Liver (tissue), 9 donors: ENCODE measurements around the gene ATAD3C. TPM values are rescaled to one million over a fixed set of nuclear protein-coding genes. Genes with fewer than 3 reads are reported as not detected.
"Not testable (repeated sequence)": the region's sequence is repeated elsewhere in the genome, so short reads cannot be mapped to it uniquely, and the experiment has no call there.

Experiments
- DNase-seq: peaks from one replicate; pipeline ENCODE4 v3.0.0-alpha.2; 2017; ENCODE audit warnings: low spot score
- H3K27ac ChIP-seq, 2 donors: one replicate each; pipeline ENCODE4 v1.7.0; 2013; ENCODE audit warnings: inconsistent platforms in 2 of 2, low read length in 2 of 2, control low read depth in 1 of 2, low read depth in 1 of 2, mild to moderate bottlenecking in 1 of 2
- H3K27me3 ChIP-seq, 4 donors: one replicate each; pipeline versions ENCODE4 v1.6.1 to v1.7.0; 2013; ENCODE audit warnings: low read length in 3 of 4, inconsistent platforms in 1 of 4, mild to moderate bottlenecking in 1 of 4, moderate library complexity in 1 of 4; ENCODE audit not compliant: control insufficient read depth in 4 of 4, insufficient read depth in 4 of 4
- H3K36me3 ChIP-seq, 4 donors: one replicate each; pipeline versions ENCODE4 v1.6.1 to v1.7.0; 2013; ENCODE audit warnings: low read length in 3 of 4, mild to moderate bottlenecking in 3 of 4, low read depth in 1 of 4, moderate library complexity in 1 of 4; ENCODE audit not compliant: control insufficient read depth in 4 of 4, insufficient read depth in 3 of 4
- H3K4me1 ChIP-seq, 4 donors: one replicate each; pipeline versions ENCODE4 v1.6.1 to v1.7.0; 2013; ENCODE audit warnings: low read length in 3 of 4, mild to moderate bottlenecking in 3 of 4, moderate library complexity in 1 of 4; ENCODE audit not compliant: control insufficient read depth in 4 of 4, insufficient read depth in 4 of 4
- H3K4me3 ChIP-seq, 3 donors: one replicate each; pipeline versions ENCODE4 v1.6.1 to v1.7.0; 2013; ENCODE audit warnings: low read length in 3 of 3, control low read depth in 1 of 3, low read depth in 1 of 3, mild to moderate bottlenecking in 1 of 3
- H3K9ac ChIP-seq, 2 donors: one replicate each; pipeline ENCODE4 v1.7.0; 2013; ENCODE audit warnings: low read length in 2 of 2, mild to moderate bottlenecking in 2 of 2, moderate library complexity in 2 of 2, control low read depth in 1 of 2, low read depth in 1 of 2
- H3K9me3 ChIP-seq, 4 donors: one replicate each; pipeline versions ENCODE4 v1.6.1 to v1.7.0; 2013; ENCODE audit warnings: low read length in 3 of 4; ENCODE audit not compliant: control insufficient read depth in 4 of 4
- EGR1 ChIP-seq, 2 donors: IDR thresholded peaks; 2 replicates each; pipeline ENCODE4 v1.6.1; 2016 to 2018; ENCODE audit warnings: antibody characterized with exemption in 2 of 2, low read depth in 2 of 2
- FOXA1 ChIP-seq: IDR thresholded peaks from 2 replicates; pipeline ENCODE4 v1.6.1; 2016; ENCODE audit warnings: antibody characterized with exemption
- FOXA2 ChIP-seq: IDR thresholded peaks from 2 replicates; pipeline ENCODE4 v1.6.1; 2016; ENCODE audit warnings: antibody characterized with exemption
- HNF4A ChIP-seq, 2 donors: conservative IDR thresholded peaks; 2 replicates each; pipeline ENCODE4 v1.6.1; 2016; ENCODE audit warnings: antibody characterized with exemption in 2 of 2, mild to moderate bottlenecking in 2 of 2
- HNF4G ChIP-seq: IDR thresholded peaks from 2 replicates; pipeline ENCODE4 v1.6.1; 2016; ENCODE audit warnings: antibody characterized with exemption
- MAX ChIP-seq: IDR thresholded peaks from 2 replicates; pipeline ENCODE4 v1.6.1; 2016; ENCODE audit warnings: antibody characterized with exemption
- NR2F2 ChIP-seq: IDR thresholded peaks from 2 replicates; pipeline ENCODE4 v1.6.1; 2016; ENCODE audit warnings: antibody characterized with exemption
- RAD21 ChIP-seq, 2 donors: IDR thresholded peaks; 2 replicates each; pipeline ENCODE4 v1.6.1; 2016; ENCODE audit warnings: antibody characterized with exemption in 2 of 2, mild to moderate bottlenecking in 2 of 2
- REST ChIP-seq: IDR thresholded peaks from 2 replicates; pipeline ENCODE4 v1.6.1; 2016; ENCODE audit warnings: antibody characterized with exemption, mild to moderate bottlenecking
- RXRA ChIP-seq, 2 donors: IDR thresholded peaks; 2 replicates each; pipeline ENCODE4 v1.6.1; 2017 to 2018; ENCODE audit warnings: antibody characterized with exemption in 2 of 2, mild to moderate bottlenecking in 1 of 2
- SP1 ChIP-seq: IDR thresholded peaks from 2 replicates; pipeline ENCODE4 v1.6.1; 2018; ENCODE audit warnings: antibody characterized with exemption, mild to moderate bottlenecking
- TAF1 ChIP-seq: conservative IDR thresholded peaks from 2 replicates; pipeline ENCODE4 v1.6.1; 2016; ENCODE audit warnings: antibody characterized with exemption, mild to moderate bottlenecking
- YY1 ChIP-seq: IDR thresholded peaks from 2 replicates; pipeline ENCODE4 v1.6.1; 2016; ENCODE audit warnings: antibody characterized with exemption, mild to moderate bottlenecking
- WGBS: extraction: QIAGEN DNeasy Blood & Tissue Kit; methylation state at CpG from one replicate; pipeline ENCODE4 v1.1.7; 2013; 5-methylcytosine and 5-hydroxymethylcytosine counted together
- polyA plus RNA-seq, 2 donors: library from polyadenylated mRNA; stranded (reverse) in 1 of 2; unstranded in 1 of 2; fragments of 200-250 nt in 1 of 2; fragments of >200 nt in 1 of 2; fragmentation: Nextera tagmentation in 1 of 2; extraction: Ambion mirVana in 1 of 2; gene quantifications; one replicate each; pipeline versions ENCODE4 v1.2.1 to v1.2.3, GENCODE V29; 2013 to 2015
- total RNA-seq, 2 donors: library from RNA; depleted of rRNA; stranded (reverse); fragments of >200 nt; gene quantifications; one replicate each; pipeline ENCODE4 v1.2.3, GENCODE V29; 2014
- TF ChIP-seq, protein P1 (sequence below): fragments of 150-350 bp; IDR thresholded peaks from 2 replicates; pipeline ENCODE4 v1.5.1; 2017; ENCODE audit warnings: improper control_type of control experiment, low read depth, low read length; ENCODE audit not compliant: missing input control
- donor health status: healthy.
- donor health status: healthy.
- donor health status: healthy.
- donor health status: healthy.
- donor health status: healthy.

ATAD3C gene
- total and polyA plus RNA-seq, 4 donors = 0.19 to 4.8 (median 0.88) TPM

DNA sequence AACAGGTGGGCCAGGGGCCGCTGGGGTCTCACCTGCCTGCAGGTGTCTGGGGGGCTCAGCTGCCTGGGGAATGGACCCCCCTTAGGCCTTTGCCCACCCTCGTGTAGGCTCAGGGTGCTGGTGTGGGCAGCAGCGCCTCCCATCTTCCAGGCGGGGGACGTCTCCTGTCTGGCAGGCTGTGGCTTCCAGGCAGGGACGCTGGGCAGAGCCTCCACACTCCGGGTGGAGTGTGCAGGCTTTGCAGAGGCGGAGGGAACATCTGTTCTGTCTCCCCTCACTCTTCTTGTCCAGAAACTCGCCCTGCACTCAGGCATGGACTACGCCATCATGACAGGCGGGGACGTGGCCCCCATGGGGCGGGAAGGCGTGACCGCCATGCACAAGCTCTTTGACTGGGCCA, 6.4 kb downstream of the ATAD3C start:
- H3K4me3 ChIP-seq, H3K27ac ChIP-seq, H3K36me3 ChIP-seq, H3K27me3 ChIP-seq, H3K9ac ChIP-seq, H3K4me1 ChIP-seq, DNase-seq, H3K9me3 ChIP-seq: not testable (repeated sequence)
- 92% methylated on average over 4 of the region's 15 CpGs for WGBS

- H3K4me3 ChIP-seq, H3K27me3 ChIP-seq, H3K9ac ChIP-seq, H3K27ac ChIP-seq, H3K36me3 ChIP-seq, H3K9me3 ChIP-seq, H3K4me1 ChIP-seq, DNase-seq: not testable (repeated sequence)
- WGBS = 59% methylated on average over 18 of the region's 22 CpGs
- TF ChIP-seq SP1 (peak; percentile 31), NR2F2 (peak; percentile 49), HNF4A (conservative IDR thresholded peaks at IDR 0.05) (peak; percentile 47 to 70), RXRA (IDR thresholded peaks at IDR 0.05) (peak in 1 of 2 donors; percentile 64)
These were observed 7.3 kb downstream of the ATAD3C start for GRCh38 chr1:1456683-1457255.

- DNase-seq = not testable (repeated sequence)
These were observed 9.7 kb downstream of the ATAD3C start for GRCh38 chr1:1459156-1459555.

DNA sequence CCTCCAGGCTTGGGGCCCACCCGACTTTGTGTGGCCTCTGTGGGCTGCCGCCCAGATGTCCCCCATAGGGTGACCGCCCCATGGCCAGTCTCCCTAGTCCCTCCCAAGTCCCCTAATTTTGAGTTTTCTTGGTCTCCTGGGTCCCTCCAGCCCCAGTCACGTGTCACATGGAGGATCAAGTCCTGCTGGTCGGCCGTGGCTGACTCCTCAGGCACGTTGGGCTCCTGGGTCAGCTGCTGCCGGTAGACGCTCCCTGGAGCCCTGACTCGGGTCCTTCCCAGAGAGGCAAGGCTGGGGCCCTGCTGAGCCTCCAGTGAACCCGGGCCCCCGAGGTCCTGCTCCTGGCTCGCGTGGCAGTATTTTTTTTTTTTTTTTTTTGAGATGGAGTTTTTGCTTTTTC, 10.2 kb downstream of the ATAD3C start:
- H3K27ac ChIP-seq, H3K27me3 ChIP-seq, DNase-seq, H3K36me3 ChIP-seq, H3K4me1 ChIP-seq, H3K4me3 ChIP-seq, H3K9ac ChIP-seq, H3K9me3 ChIP-seq: not testable (repeated sequence)
- 93% methylated on average over 14 of the region's 14 CpGs for WGBS

More at GRCh38 chr1:1459156-1459555, 9.7 kb downstream of the ATAD3C start:
- not testable (repeated sequence) for H3K36me3 ChIP-seq, H3K4me1 ChIP-seq, H3K9me3 ChIP-seq, H3K27ac ChIP-seq, H3K27me3 ChIP-seq, H3K4me3 ChIP-seq, H3K9ac ChIP-seq
- WGBS = 96% methylated on average over 16 of the region's 19 CpGs

GRCh38 chr1:1460540-1461130, 11.1 kb downstream of the ATAD3C start:
- H3K9me3 ChIP-seq = no peaks in the 10 kb centered on the region
- H3K4me1 ChIP-seq = peaks cover 0 to 5% (median 5%) of the 10 kb centered on the region in 4 donors
- H3K27me3 ChIP-seq = no peaks in the 10 kb centered on the region
- no peak overlapping the region for H3K9ac ChIP-seq
- H3K36me3 ChIP-seq = no peaks in the 10 kb centered on the region
- DNase-seq = no peak
- no peak overlapping the region for H3K27ac ChIP-seq
- H3K4me3 ChIP-seq = no peak overlapping the region
- WGBS = 84% methylated on average over 27 of the region's 27 CpGs
- TF ChIP-seq TAF1 = no peak
- TF ChIP-seq, protein P1, sequence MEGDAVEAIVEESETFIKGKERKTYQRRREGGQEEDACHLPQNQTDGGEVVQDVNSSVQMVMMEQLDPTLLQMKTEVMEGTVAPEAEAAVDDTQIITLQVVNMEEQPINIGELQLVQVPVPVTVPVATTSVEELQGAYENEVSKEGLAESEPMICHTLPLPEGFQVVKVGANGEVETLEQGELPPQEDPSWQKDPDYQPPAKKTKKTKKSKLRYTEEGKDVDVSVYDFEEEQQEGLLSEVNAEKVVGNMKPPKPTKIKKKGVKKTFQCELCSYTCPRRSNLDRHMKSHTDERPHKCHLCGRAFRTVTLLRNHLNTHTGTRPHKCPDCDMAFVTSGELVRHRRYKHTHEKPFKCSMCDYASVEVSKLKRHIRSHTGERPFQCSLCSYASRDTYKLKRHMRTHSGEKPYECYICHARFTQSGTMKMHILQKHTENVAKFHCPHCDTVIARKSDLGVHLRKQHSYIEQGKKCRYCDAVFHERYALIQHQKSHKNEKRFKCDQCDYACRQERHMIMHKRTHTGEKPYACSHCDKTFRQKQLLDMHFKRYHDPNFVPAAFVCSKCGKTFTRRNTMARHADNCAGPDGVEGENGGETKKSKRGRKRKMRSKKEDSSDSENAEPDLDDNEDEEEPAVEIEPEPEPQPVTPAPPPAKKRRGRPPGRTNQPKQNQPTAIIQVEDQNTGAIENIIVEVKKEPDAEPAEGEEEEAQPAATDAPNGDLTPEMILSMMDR = no peak
- TF ChIP-seq MAX = no peak
- no peak for TF ChIP-seq YY1
- TF ChIP-seq FOXA2 = no peak
- TF ChIP-seq HNF4G = no peak
- TF ChIP-seq FOXA1 = no peak
- TF ChIP-seq RXRA (IDR thresholded peaks at IDR 0.05) = no peak
- TF ChIP-seq NR2F2 = no peak
- no peak for TF ChIP-seq EGR1 (IDR thresholded peaks at IDR 0.05; ENCODE audit: low read depth in 2 of 2)
- TF ChIP-seq RAD21 (IDR thresholded peaks at IDR 0.05) = no peak
- no peak for TF ChIP-seq REST
